Stimulated activated CD4-positive, alpha-beta T cell treated with anti-CD3 and anti-CD28 coated beads, Interleukin-1b, Interleukin-23, amount 100 ng/mL, for 4 hours (primary cell): ENCODE data around the gene MAGOHB.

Experiments used
- DNase-seq, 2 donors: peaks; one replicate each; pipeline ENCODE4 v3.0.0-alpha.2; 2020; ENCODE audit warnings: low read depth in 2 of 2

Gene MAGOHB

GRCh38 chr12:10554756-10555481, 58.5 kb downstream of the MAGOHB start:
- DNase-seq: no peak

- no peak for DNase-seq
Observed at GRCh38 chr12:10554228-10554755, 59.1 kb downstream of the MAGOHB start.
